ENCODE measurements around the gene PTH2R.
"Not testable (repeated sequence)": the region's sequence is repeated elsewhere in the genome, so short reads cannot be mapped to it uniquely, and the experiment has no call there.

PTH2R gene

DNA sequence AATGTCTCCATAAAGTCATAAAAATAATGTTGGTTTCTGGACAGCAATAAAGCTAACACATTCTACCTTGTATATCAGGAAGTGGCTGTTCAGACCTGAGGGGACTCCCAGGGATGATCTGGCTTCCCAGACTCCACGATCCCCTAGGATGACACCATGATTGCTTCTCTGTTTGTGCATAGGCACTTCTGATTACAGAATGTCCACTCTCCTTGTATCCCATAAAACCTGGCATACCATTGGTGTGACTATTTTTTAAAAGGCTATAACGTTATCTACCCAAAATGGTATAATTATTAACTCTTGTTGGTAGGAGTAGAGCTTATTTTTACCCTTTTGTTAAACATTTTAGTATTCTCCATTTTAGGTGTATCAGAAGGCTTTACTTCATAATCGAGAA lies 57.1 kb downstream of the PTH2R start:
- Histone ChIP-seq H3K9me3 (ENCODE audit: control insufficient read depth, low read length) (no peaks in the 10 kb centered on the region), H3K4me3 (ENCODE audit: low read length) (no peak overlapping the region), H3K9ac (ENCODE audit: low read length) (no peak overlapping the region), H3K36me3 (ENCODE audit: control insufficient read depth, insufficient read depth, low read length, severe bottlenecking) (no peaks in the 10 kb centered on the region), H3K27me3 (replicated peaks; ENCODE audit: control insufficient read depth, insufficient read depth, low read length) (no peaks in the 10 kb centered on the region), H3K4me1 (ENCODE audit: control insufficient read depth, insufficient read depth, low read length) (no peaks in the 10 kb centered on the region)
- DNase-seq (ENCODE audit: low read depth) = no peak

DNA sequence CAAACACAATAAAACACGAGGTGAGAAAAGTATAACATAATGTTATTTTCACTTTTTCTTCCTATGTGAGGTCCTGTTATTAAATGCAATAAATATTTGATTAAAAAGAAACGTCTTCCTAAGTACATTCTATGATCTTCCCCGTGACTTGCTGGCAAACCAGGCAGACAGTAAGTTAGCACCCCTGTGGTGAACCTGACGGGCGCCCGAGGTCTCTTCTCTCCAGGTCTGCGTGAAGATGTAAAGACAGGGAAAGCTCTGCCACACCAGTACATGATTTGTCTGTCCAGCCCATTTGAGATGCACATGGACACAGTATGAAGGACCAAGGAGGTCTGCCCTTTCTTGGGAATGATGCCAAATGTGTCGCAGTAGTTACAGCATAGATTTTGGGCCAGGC lies 57.6 kb downstream of the PTH2R start:
- no peaks in the 10 kb centered on the region for H3K36me3 ChIP-seq (ENCODE audit: control insufficient read depth, insufficient read depth, low read length, severe bottlenecking)
- H3K4me1 ChIP-seq (ENCODE audit: control insufficient read depth, insufficient read depth, low read length) = no peaks in the 10 kb centered on the region
- no peak overlapping the region for H3K4me3 ChIP-seq (ENCODE audit: low read length)
- no peaks in the 10 kb centered on the region for H3K27me3 ChIP-seq (replicated peaks; ENCODE audit: control insufficient read depth, insufficient read depth, low read length)
- no peaks in the 10 kb centered on the region for H3K9me3 ChIP-seq (ENCODE audit: control insufficient read depth, low read length)
- DNase-seq (ENCODE audit: low read depth) = no peak
- H3K9ac ChIP-seq (ENCODE audit: low read length) = no peak overlapping the region

DNA sequence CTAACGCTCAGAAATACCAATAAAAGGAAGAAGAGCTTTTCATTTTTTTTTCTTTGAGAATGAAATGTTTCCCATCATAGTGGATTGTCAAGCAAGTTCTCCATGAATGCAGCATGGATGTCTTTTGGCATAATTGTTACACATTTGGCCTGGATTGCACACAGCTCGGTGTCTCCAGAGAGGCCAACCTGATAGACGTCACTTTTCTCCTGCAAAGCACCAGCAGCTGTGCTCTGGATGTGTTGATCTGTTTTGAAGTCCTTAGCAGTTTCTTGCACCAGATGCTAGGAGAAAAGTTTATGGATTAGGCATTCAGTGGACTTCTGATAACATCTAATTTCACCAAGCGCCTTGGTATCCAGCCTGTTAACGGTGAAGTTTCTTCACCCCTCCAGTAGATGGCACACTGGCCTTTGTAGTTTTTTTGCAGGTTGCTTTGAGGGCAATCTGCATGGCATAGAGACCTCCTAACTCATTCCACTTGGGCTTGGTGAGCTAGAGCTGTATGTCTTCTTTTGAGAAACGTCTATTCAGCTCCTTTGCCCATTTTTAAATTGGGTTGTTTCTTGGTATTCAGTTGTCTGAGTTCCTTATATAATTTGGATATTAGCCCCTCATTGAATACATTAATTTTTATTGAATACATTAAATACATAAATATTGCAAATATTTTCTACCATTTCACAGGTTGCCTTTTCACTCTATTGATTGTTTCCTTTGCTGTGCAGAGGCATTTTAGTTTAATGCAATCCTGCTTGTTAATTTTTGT lies 59.7 kb downstream of the PTH2R start:
- H3K36me3 ChIP-seq (ENCODE audit: control insufficient read depth, insufficient read depth, low read length, severe bottlenecking) = no peaks in the 10 kb centered on the region
- H3K4me1 ChIP-seq (ENCODE audit: control insufficient read depth, insufficient read depth, low read length) = no peaks in the 10 kb centered on the region
- no peaks in the 10 kb centered on the region for H3K9me3 ChIP-seq (ENCODE audit: control insufficient read depth, low read length)
- no peak overlapping the region for H3K9ac ChIP-seq (ENCODE audit: low read length)
- DNase-seq (ENCODE audit: low read depth) = peak; percentile 1
- H3K4me3 ChIP-seq (ENCODE audit: low read length) = no peak overlapping the region
- H3K27me3 ChIP-seq (replicated peaks; ENCODE audit: control insufficient read depth, insufficient read depth, low read length) = no peaks in the 10 kb centered on the region

DNA sequence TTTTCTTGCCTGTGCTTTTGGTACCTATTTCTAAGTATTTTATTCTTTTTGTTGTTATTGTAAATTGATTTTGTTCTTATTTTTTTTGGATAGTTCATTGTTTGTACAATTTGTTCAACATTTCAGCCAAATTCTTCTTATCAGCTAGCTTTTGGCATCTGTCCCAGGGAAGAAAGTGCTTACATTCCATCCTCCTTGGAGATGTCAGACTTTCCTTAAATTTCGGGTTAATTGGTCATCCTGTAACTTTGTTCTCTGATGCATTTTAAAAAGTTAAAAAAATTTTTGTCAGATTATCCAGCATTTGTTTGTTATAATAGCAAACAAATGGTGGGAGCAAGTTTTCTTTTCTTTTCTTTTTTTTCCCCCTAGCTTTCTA lies 60.3 kb downstream of the PTH2R start:
- Histone ChIP-seq H3K4me3 (ENCODE audit: low read length) (no peak overlapping the region), H3K27me3 (replicated peaks; ENCODE audit: control insufficient read depth, insufficient read depth, low read length) (no peaks in the 10 kb centered on the region), H3K9ac (ENCODE audit: low read length) (no peak overlapping the region), H3K9me3 (ENCODE audit: control insufficient read depth, low read length) (no peaks in the 10 kb centered on the region), H3K4me1 (ENCODE audit: control insufficient read depth, insufficient read depth, low read length) (no peaks in the 10 kb centered on the region), H3K36me3 (ENCODE audit: control insufficient read depth, insufficient read depth, low read length, severe bottlenecking) (no peaks in the 10 kb centered on the region)
- DNase-seq (ENCODE audit: low read depth) = no peak

DNA sequence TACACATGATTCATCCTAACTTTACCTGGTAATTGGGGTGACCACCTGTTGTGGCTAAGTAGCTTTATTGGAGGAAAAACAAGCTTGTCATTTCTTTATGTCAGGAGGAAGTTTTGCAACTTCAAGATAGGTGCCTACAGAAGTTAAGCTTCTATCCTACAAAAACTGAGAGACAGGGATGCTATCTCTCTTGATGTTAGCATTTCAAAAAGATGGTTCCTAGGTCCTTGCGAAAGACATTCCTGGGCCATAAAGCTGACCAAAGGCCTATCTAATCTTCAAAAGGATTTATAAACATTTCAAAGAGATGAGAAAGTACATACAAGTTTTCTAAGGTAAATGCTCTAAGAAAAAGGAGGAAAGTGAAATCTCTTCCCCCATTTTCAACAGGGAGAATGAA lies 61.0 kb downstream of the PTH2R start:
- Histone ChIP-seq H3K4me3 (ENCODE audit: low read length) (no peak overlapping the region), H3K27me3 (replicated peaks; ENCODE audit: control insufficient read depth, insufficient read depth, low read length) (no peaks in the 10 kb centered on the region), H3K36me3 (ENCODE audit: control insufficient read depth, insufficient read depth, low read length, severe bottlenecking) (no peaks in the 10 kb centered on the region), H3K9me3 (ENCODE audit: control insufficient read depth, low read length) (no peaks in the 10 kb centered on the region), H3K4me1 (ENCODE audit: control insufficient read depth, insufficient read depth, low read length) (no peaks in the 10 kb centered on the region), H3K9ac (ENCODE audit: low read length) (no peak overlapping the region)
- no peak for DNase-seq (ENCODE audit: low read depth)

DNA sequence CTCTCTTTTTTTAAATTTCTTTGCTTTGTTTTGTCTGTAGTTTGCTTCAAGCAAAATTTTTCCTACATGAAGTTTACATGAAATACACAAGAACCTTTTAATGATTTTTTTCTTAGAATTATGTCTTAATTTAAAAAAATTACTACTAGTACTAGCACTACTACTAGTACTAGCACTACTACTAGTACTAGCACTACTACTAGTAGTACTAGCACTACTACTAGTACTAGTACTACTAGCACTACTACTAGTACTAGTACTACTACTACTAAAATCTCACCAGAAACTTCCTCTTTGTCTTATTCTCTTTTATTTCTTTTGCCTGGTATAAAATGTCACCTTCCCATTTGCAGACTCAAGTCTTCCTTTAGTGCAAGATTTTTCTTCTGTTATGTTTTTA lies 71.1 kb downstream of the PTH2R start:
- no peak for DNase-seq (ENCODE audit: low read depth)
- Histone ChIP-seq H3K4me1 (ENCODE audit: control insufficient read depth, insufficient read depth, low read length) (no peaks in the 10 kb centered on the region), H3K36me3 (ENCODE audit: control insufficient read depth, insufficient read depth, low read length, severe bottlenecking) (no peaks in the 10 kb centered on the region), H3K9ac (ENCODE audit: low read length) (no peak overlapping the region), H3K9me3 (ENCODE audit: control insufficient read depth, low read length) (no peaks in the 10 kb centered on the region), H3K4me3 (ENCODE audit: low read length) (no peak overlapping the region), H3K27me3 (replicated peaks; ENCODE audit: control insufficient read depth, insufficient read depth, low read length) (no peaks in the 10 kb centered on the region)

DNA sequence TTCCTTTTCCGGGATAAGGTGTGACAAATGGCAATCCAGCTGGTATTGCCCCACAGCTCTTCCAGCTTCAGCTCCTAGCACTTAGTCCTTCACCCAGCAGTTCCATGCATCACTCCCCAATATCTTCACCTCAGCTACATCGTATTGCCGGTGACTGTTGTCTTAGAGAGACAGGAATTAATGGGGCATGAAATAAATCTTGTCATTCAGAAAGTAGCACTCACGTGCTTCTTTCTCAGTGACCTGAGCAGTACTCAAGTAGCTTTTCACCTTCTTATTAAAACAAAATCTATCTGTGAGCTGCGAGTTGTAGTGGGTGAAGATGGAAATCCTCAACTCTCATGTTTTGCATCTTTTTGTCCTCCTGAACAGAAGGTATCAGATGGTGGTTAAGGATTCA lies 72.8 kb downstream of the PTH2R start:
- Histone ChIP-seq H3K9me3 (ENCODE audit: control insufficient read depth, low read length) (no peaks in the 10 kb centered on the region), H3K4me3 (ENCODE audit: low read length) (no peak overlapping the region), H3K9ac (ENCODE audit: low read length) (no peak overlapping the region), H3K36me3 (ENCODE audit: control insufficient read depth, insufficient read depth, low read length, severe bottlenecking) (no peaks in the 10 kb centered on the region), H3K4me1 (ENCODE audit: control insufficient read depth, insufficient read depth, low read length) (no peaks in the 10 kb centered on the region), H3K27me3 (replicated peaks; ENCODE audit: control insufficient read depth, insufficient read depth, low read length) (no peaks in the 10 kb centered on the region)
- DNase-seq (ENCODE audit: low read depth) = no peak

DNA sequence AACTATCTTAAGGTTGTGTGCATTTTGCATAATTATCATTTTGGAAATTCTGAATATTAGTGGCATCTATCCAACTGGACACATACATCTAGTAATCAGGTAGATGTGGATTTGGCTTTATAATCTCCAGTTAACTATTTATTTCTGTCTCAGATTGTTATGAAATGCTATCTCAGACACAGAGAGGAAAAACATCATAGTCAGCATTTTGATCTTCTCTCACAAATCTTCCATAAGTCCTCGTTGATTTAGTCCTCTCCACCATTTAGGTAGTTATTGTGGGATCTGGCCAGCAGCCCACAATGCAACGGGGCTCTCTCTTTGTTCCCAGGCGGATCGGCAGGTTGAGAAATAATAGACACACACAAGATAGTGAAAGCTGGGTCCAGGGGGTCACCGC lies 75.4 kb downstream of the PTH2R start:
- not testable (repeated sequence) for H3K36me3 ChIP-seq (ENCODE audit: control insufficient read depth, insufficient read depth, low read length, severe bottlenecking); H3K9ac ChIP-seq (ENCODE audit: low read length)

DNA sequence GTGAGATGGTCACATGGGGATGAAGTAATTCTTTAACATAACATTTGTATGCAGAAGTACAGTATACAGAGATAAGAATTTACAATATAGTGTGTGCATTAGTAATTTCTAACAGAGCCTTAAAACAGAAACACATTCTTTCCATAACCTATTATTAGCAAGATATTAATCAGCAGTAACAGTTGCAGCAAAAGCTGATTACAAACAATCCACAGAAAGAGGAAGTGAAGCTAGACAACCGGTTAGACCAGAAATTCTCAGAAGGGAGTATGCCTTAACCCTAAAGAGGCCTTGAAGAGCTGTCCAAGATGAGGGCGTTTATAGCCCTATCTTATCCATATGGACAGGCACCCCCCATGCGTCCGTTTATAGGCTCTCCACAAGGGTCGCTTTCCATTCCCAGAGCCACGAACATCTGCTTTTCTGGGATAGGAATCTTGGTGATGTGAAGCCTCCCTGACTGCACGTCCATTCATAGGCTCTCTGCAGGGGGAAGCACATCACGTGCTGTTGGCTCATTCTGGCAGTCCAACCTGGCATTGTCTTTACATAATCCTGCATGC lies 75.9 kb downstream of the PTH2R start:
- not testable (repeated sequence) for DNase-seq (ENCODE audit: low read depth); H3K36me3 ChIP-seq (ENCODE audit: control insufficient read depth, insufficient read depth, low read length, severe bottlenecking)

More for the DNA sequence above, 75.4 kb downstream of the PTH2R start:
- not testable (repeated sequence) for H3K9me3 ChIP-seq (ENCODE audit: control insufficient read depth, low read length); H3K27me3 ChIP-seq (replicated peaks; ENCODE audit: control insufficient read depth, insufficient read depth, low read length); H3K4me1 ChIP-seq (ENCODE audit: control insufficient read depth, insufficient read depth, low read length); DNase-seq (ENCODE audit: low read depth); H3K4me3 ChIP-seq (ENCODE audit: low read length)

DNA sequence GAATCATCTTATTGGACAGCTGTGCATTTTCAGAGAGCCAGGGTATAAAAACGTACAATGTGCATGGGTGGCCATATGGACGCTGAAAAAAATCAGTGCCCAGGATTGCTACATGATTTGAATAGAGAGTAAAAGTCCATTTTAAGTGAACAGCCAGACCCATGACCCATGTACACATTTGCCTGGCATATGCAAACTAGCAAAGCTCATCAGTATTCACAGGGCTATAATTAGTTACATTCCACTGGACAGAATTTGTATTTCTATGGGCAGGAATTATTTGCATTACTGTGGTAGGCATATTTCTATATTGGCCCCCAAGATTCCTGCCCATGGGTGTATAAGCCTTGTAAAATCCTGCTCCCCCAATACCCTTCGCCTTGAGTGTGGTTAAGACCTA lies 78.8 kb downstream of the PTH2R start:
- H3K27me3 ChIP-seq (replicated peaks; ENCODE audit: control insufficient read depth, insufficient read depth, low read length) = no peaks in the 10 kb centered on the region
- no peaks in the 10 kb centered on the region for H3K9me3 ChIP-seq (ENCODE audit: control insufficient read depth, low read length)
- H3K4me3 ChIP-seq (ENCODE audit: low read length) = no peak overlapping the region
- no peaks in the 10 kb centered on the region for H3K36me3 ChIP-seq (ENCODE audit: control insufficient read depth, insufficient read depth, low read length, severe bottlenecking)
- DNase-seq (ENCODE audit: low read depth) = no peak
- no peaks in the 10 kb centered on the region for H3K4me1 ChIP-seq (ENCODE audit: control insufficient read depth, insufficient read depth, low read length)
- no peak overlapping the region for H3K9ac ChIP-seq (ENCODE audit: low read length)

More for the DNA sequence above, 75.9 kb downstream of the PTH2R start:
- not testable (repeated sequence) for H3K4me3 ChIP-seq (ENCODE audit: low read length); H3K4me1 ChIP-seq (ENCODE audit: control insufficient read depth, insufficient read depth, low read length); H3K9ac ChIP-seq (ENCODE audit: low read length); H3K27me3 ChIP-seq (replicated peaks; ENCODE audit: control insufficient read depth, insufficient read depth, low read length); H3K9me3 ChIP-seq (ENCODE audit: control insufficient read depth, low read length)

DNA sequence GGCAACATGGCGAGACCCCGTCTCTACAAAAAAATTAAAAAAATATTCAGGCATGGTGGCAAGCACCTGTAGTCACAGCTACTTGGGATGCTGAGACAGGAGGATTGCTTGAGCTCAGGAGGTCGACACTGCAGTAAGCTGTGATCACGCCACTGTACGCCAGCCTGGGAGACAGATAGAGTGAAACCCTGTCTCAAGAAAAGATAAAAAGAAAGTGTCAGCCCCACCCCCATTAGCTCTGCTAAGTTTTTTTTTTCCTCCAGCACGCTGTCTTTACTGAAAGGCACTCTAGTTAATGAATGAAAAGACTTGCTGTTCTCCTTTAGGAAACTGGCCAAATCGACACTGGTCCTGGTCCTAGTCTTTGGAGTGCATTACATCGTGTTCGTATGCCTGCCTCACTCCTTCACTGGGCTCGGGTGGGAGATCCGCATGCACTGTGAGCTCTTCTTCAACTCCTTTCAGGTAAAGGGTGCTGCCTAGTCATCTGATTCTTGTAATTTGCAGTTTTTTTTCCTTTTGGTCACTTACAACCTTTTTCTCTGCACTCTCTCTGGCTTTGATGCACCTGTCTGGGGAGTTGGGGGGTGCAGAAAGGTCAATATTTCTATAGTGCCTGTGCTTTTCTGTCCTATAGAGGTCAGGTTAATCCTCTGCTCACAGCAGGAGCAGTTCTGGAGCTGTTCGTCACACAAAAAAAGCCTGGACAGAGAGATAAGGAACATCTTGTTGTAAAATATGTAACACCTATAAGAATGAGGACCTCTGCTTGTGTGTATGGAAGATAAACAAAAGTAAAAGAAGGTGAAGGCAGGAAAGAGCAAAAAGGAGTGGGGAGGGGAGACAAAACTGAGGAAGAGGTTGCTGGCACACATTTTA lies 82.3 kb downstream of the PTH2R start:
- H3K27me3 ChIP-seq (replicated peaks; ENCODE audit: control insufficient read depth, insufficient read depth, low read length) = no peaks in the 10 kb centered on the region
- H3K4me1 ChIP-seq (ENCODE audit: control insufficient read depth, insufficient read depth, low read length) = no peaks in the 10 kb centered on the region
- no peak overlapping the region for H3K4me3 ChIP-seq (ENCODE audit: low read length)
- DNase-seq (ENCODE audit: low read depth) = no peak
- no peaks in the 10 kb centered on the region for H3K36me3 ChIP-seq (ENCODE audit: control insufficient read depth, insufficient read depth, low read length, severe bottlenecking)
- H3K9ac ChIP-seq (ENCODE audit: low read length) = no peak overlapping the region
- H3K9me3 ChIP-seq (ENCODE audit: control insufficient read depth, low read length) = no peaks in the 10 kb centered on the region

Data from adipocyte (in vitro differentiated cells).